HepG2 (cell line): Measurements from ENCODE around the gene ZNF189. TPM values are rescaled to one million over a fixed set of nuclear protein-coding genes. Genes with fewer than 3 reads are reported as not detected.

Source experiments
- ATAC-seq: fragments of 200-7000 bp; cut with Tn5 transposase; 3 replicates; pipeline ENCODE4 v1.9.1; 2020; ENCODE audit warnings: mild to moderate bottlenecking, moderate library complexity
- BruUV-seq: library from RNA; stranded (reverse); fragments of 400-500 nt; replicated peaks from 2 replicates; lab custom pipeline; 2021; lab: Mats Ljungman, UMichigan
- CTCF ChIA-PET: fragments of 300-600 bp; formaldehyde crosslinking; extraction: SDS; loops from one replicate; lab custom pipeline; 2021; ENCODE audit warnings: low total read pairs, inconsistent platforms, low intra/inter-chr PET ratio; lab: Yijun Ruan, JAX
- POLR2A ChIA-PET: fragments of 350-600 bp; sonication (Branson Sonifier 250); formaldehyde crosslinking; loops from one replicate; lab custom pipeline; 2020; ENCODE audit warnings: antibody characterized with exemption, inconsistent platforms; lab: Yijun Ruan, JAX
- DNase-seq: peaks from one replicate; pipeline ENCODE4 v3.0.0-alpha.2; 2015; ENCODE audit warnings: low spot score
- FAIRE-seq: peaks from 3 replicates; lab custom pipeline; 2011; peaks lifted over from hg19 to GRCh38; lab: Jason Lieb, UNC
- H2AFZ ChIP-seq: one replicate; pipeline ENCODE4 v1.6.1; 2011; ENCODE audit warnings: low read length, inconsistent platforms
- H3K27ac ChIP-seq: fragments of 300-600 bp; 3 replicates; pipeline ENCODE4 v1.8.0; 2011; ENCODE audit warnings: mixed run types, mild to moderate bottlenecking, mixed read lengths, low read length, inconsistent platforms; ENCODE audit not compliant: insufficient read depth; ENCODE audit errors: extremely low read length
- H3K27me3 ChIP-seq, 2 experiments: fragments of 200-600 bp in 1 of 2; 2 replicates in 1 of 2; 3 replicates in 1 of 2; pipeline versions ENCODE4 v1.6.0 to v1.8.0; 2011; ENCODE audit warnings: low read length in 2 of 2, mild to moderate bottlenecking in 2 of 2, moderate library complexity in 2 of 2, inconsistent platforms in 1 of 2; ENCODE audit not compliant: insufficient read depth in 2 of 2, control insufficient read depth in 1 of 2
- H3K36me3 ChIP-seq, 2 experiments: fragments of 200-600 bp in 1 of 2; replicated peaks in 1 of 2; 2 replicates in 1 of 2; 3 replicates in 1 of 2; pipeline versions ENCODE4 v1.5.1 to v1.8.0; 2011; ENCODE audit warnings: low read length in 2 of 2, inconsistent platforms in 1 of 2; ENCODE audit not compliant: insufficient read depth in 2 of 2, control insufficient read depth in 1 of 2
- H3K4me1 ChIP-seq: 2 replicates; pipeline ENCODE4 v1.5.1; 2012; ENCODE audit warnings: low read length, inconsistent platforms; ENCODE audit not compliant: insufficient read depth
- H3K4me2 ChIP-seq: 2 replicates; pipeline ENCODE4 v1.6.0; 2011; ENCODE audit warnings: low read depth, low read length, inconsistent platforms
- H3K4me3 ChIP-seq, 3 experiments: fragments of 200-600 bp in 1 of 3; sonication (generic), shearing (Covaris generic) in 1 of 3; replicated peaks in 1 of 3; 2 replicates each; pipeline ENCODE4 v1.5.1; 2011 to 2016; ENCODE audit warnings: low read length in 3 of 3, inconsistent platforms in 2 of 3, low read depth in 2 of 3, mild to moderate bottlenecking in 2 of 3, control low read depth in 1 of 3, mixed read lengths in 1 of 3; ENCODE audit not compliant: insufficient read depth in 1 of 3
- H3K79me2 ChIP-seq: one replicate; pipeline ENCODE4 v1.6.1; 2011; ENCODE audit warnings: low read length, inconsistent platforms; ENCODE audit not compliant: insufficient read depth
- H3K9ac ChIP-seq: 2 replicates; pipeline ENCODE4 v1.6.0; 2011; ENCODE audit warnings: mild to moderate bottlenecking, low read depth, low read length, inconsistent platforms; ENCODE audit not compliant: insufficient read depth
- H3K9me3 ChIP-seq: 2 replicates; pipeline ENCODE4 v1.5.1; 2012; ENCODE audit warnings: mild to moderate bottlenecking, low read length
- H4K20me1 ChIP-seq: 2 replicates; pipeline ENCODE4 v1.6.0; 2011; ENCODE audit warnings: inconsistent platforms, mild to moderate bottlenecking, low read length, moderate library complexity; ENCODE audit not compliant: insufficient read depth
- AHR ChIP-seq: IDR thresholded peaks from 2 replicates; pipeline ENCODE4 v1.6.1; 2018; ENCODE audit warnings: missing genetic modification reagents, missing compliant biosample characterization
- BRF2 ChIP-seq: sonication (generic); formaldehyde crosslinking; IDR thresholded peaks from 2 replicates; pipeline ENCODE4 v1.8.1; 2022; ENCODE audit warnings: mild to moderate bottlenecking, missing genetic modification reagents
- CCDC6 ChIP-seq: sonication (generic); formaldehyde crosslinking; IDR thresholded peaks from 2 replicates; pipeline ENCODE4 v1.8.1; 2022; ENCODE audit warnings: mild to moderate bottlenecking, missing genetic modification reagents, moderate library complexity
- DMAP1 ChIP-seq: IDR thresholded peaks from 2 replicates; pipeline ENCODE4 v1.6.1; 2016
- DR1 ChIP-seq: sonication (generic); formaldehyde crosslinking; IDR thresholded peaks from 2 replicates; pipeline ENCODE4 v1.8.0; 2021; ENCODE audit warnings: mild to moderate bottlenecking, missing genetic modification reagents, inconsistent platforms
- FOXM1 ChIP-seq: sonication (generic); formaldehyde crosslinking; IDR thresholded peaks from 2 replicates; pipeline ENCODE4 v1.5.0; 2020; ENCODE audit warnings: missing genetic modification reagents
- HES4 ChIP-seq: sonication (generic); formaldehyde crosslinking; IDR thresholded peaks from 2 replicates; pipeline ENCODE4 v1.9.0; 2021; ENCODE audit warnings: mild to moderate bottlenecking, missing genetic modification reagents, borderline replicate concordance
- KDM3A ChIP-seq: IDR thresholded peaks from 2 replicates; pipeline ENCODE4 v1.6.1; 2018; ENCODE audit warnings: low read depth, missing compliant biosample characterization
- KLF9 ChIP-seq: IDR thresholded peaks from 2 replicates; pipeline ENCODE4 v1.6.1; 2016; ENCODE audit warnings: low read depth
- NCOA1 ChIP-seq: sonication (generic); formaldehyde crosslinking; IDR thresholded peaks from 2 replicates; pipeline ENCODE4 v1.9.0; 2021; ENCODE audit warnings: missing genetic modification reagents
- PRMT3 ChIP-seq: sonication (generic); formaldehyde crosslinking; IDR thresholded peaks from 2 replicates; pipeline ENCODE4 v1.8.1; 2022; ENCODE audit warnings: low read depth, mild to moderate bottlenecking, moderate library complexity, missing genetic modification reagents, borderline replicate concordance
- RFXAP ChIP-seq: sonication (generic); formaldehyde crosslinking; IDR thresholded peaks from 2 replicates; pipeline ENCODE4 v1.4.0; 2020; ENCODE audit warnings: missing genetic modification reagents, borderline replicate concordance
- SSRP1 ChIP-seq: IDR thresholded peaks from 2 replicates; pipeline ENCODE4 v1.6.1; 2016; ENCODE audit warnings: control low read depth
- TBX3 ChIP-seq: fragments of 450-650 bp; IDR thresholded peaks from 2 replicates; pipeline ENCODE4 v1.6.1; 2017; ENCODE audit warnings: antibody characterized with exemption, mild to moderate bottlenecking, inconsistent platforms, borderline replicate concordance
- TCF7L2 ChIP-seq: IDR thresholded peaks from 2 replicates; pipeline ENCODE4 v1.6.1; 2011; ENCODE audit warnings: mild to moderate bottlenecking, low read depth, low read length, moderate library complexity
- TGIF2 ChIP-seq: IDR thresholded peaks from 2 replicates; pipeline ENCODE4 v1.6.1; 2016; ENCODE audit warnings: control low read depth, missing compliant biosample characterization
- TP53 ChIP-seq: sonication (generic); formaldehyde crosslinking; conservative IDR thresholded peaks from 2 replicates; pipeline ENCODE4 v1.4.0; 2020; ENCODE audit warnings: missing genetic modification reagents
- ZFP82 ChIP-seq: sonication (generic); formaldehyde crosslinking; IDR thresholded peaks from 2 replicates; pipeline ENCODE4 v1.5.1; 2020; ENCODE audit warnings: mild to moderate bottlenecking, missing genetic modification reagents, borderline replicate concordance
- ZKSCAN5 ChIP-seq: sonication (generic); formaldehyde crosslinking; IDR thresholded peaks from 2 replicates; pipeline ENCODE4 v1.5.1; 2020; ENCODE audit warnings: mild to moderate bottlenecking, missing genetic modification reagents
- ZNF101 ChIP-seq: sonication (generic); formaldehyde crosslinking; IDR thresholded peaks from 2 replicates; pipeline ENCODE4 v1.4.0; 2020; ENCODE audit warnings: mild to moderate bottlenecking, low read depth, missing genetic modification reagents, borderline replicate concordance
- ZNF335 ChIP-seq: sonication (generic); formaldehyde crosslinking; IDR thresholded peaks from 2 replicates; pipeline ENCODE4 v1.4.0; 2020; ENCODE audit warnings: missing genetic modification reagents
- ZNF337 ChIP-seq: sonication (generic); formaldehyde crosslinking; IDR thresholded peaks from 2 replicates; pipeline ENCODE4 v1.5.1; 2020; ENCODE audit warnings: missing genetic modification reagents, low read depth, mild to moderate bottlenecking, borderline replicate concordance
- ZNF34 ChIP-seq: sonication (generic); formaldehyde crosslinking; IDR thresholded peaks from 2 replicates; pipeline ENCODE4 v1.4.0; 2020; ENCODE audit warnings: mild to moderate bottlenecking, missing genetic modification reagents, borderline replicate concordance
- ZNF414 ChIP-seq: sonication (generic); formaldehyde crosslinking; IDR thresholded peaks from 2 replicates; pipeline ENCODE4 v1.5.0; 2020; ENCODE audit warnings: missing genetic modification reagents
- ZNF552 ChIP-seq: sonication (generic); formaldehyde crosslinking; IDR thresholded peaks from 2 replicates; pipeline ENCODE4 v1.9.0; 2022; ENCODE audit warnings: missing genetic modification reagents, mild to moderate bottlenecking, borderline replicate concordance
- ZNF563 ChIP-seq: sonication (generic); formaldehyde crosslinking; IDR thresholded peaks from 2 replicates; pipeline ENCODE4 v1.8.0; 2022; ENCODE audit warnings: mild to moderate bottlenecking, moderate library complexity, missing genetic modification reagents
- ZNF572 ChIP-seq: sonication (generic); formaldehyde crosslinking; IDR thresholded peaks from 2 replicates; pipeline ENCODE4 v1.5.1; 2020; ENCODE audit warnings: mild to moderate bottlenecking, missing genetic modification reagents
- WGBS: methylation state at CpG from one replicate; pipeline ENCODE4 v1.1.6; 2017; ENCODE audit warnings: low lambda C conversion rate; 5-methylcytosine and 5-hydroxymethylcytosine counted together
- in situ Hi-C: cut with HindIII; loops from 2 replicates; pipeline ENCODE4 v1.10.0; 2017; ENCODE audit warnings: low pct_unique_long_range_greater_than_20kb; ENCODE audit not compliant: extremely low pct_ligation_motif_present
- intact Hi-C: fragments of 100-400 bp; cut with micrococcal nuclease; formaldehyde crosslinking; loops from one replicate; pipeline ENCODE4 v1.10.0; 2022; ENCODE audit not compliant: unreplicated experiment
- polyA plus RNA-seq, 8 experiments: library from polyadenylated mRNA; depleted of rRNA in 3 of 8; stranded (reverse) in 7 of 8; unstranded in 1 of 8; fragments of >200 nt; fragmentation: Illumina TruSeq in 4 of 8; extraction: Trizol in 4 of 8; gene quantifications; 2 replicates each; pipeline versions ENCODE4 v1.2.1 to v1.2.3, GENCODE V29; 2011 to 2016; ENCODE audit warnings: low read depth in 4 of 8, missing spikeins in 1 of 8, mixed read lengths in 1 of 8; ENCODE audit not compliant: insufficient read depth in 1 of 8
- total RNA-seq, 5 experiments: library from RNA; depleted of rRNA; stranded (reverse); fragments of >200 nt; fragmentation: Illumina TruSeq; extraction: Trizol; gene quantifications; 2 replicates each; pipeline ENCODE4 v1.2.3, GENCODE V29; 2016; ENCODE audit warnings: low read depth in 1 of 5

ZNF189 gene
- total and polyA plus RNA-seq, 2 of the 13 experiments (the other 11 are each of a cell fraction or from before 2014, with no cell fraction given): 8.4 to 50.0 TPM

GRCh38 chr9:101432740-101433139, 34.1 kb downstream of the ZNF189 start:
- Histone ChIP-seq H3K27ac (peak overlapping the region; percentile 71), H3K4me2 (peak overlapping the region; percentile 59), H3K4me1 (peaks cover 86% of the 10 kb centered on the region), H3K4me3 (peak overlapping the region in 2 of 3 experiments; percentile 21 to 32; a peak in 2 of 6 replicates), H3K27me3 (no peaks in the 10 kb centered on the region), H3K9ac (no peak overlapping the region), H3K36me3 (no peaks in the 10 kb centered on the region), H2AFZ (no peak overlapping the region), H4K20me1 (no peaks in the 10 kb centered on the region), H3K9me3 (no peaks in the 10 kb centered on the region), H3K79me2 (no peaks in the 10 kb centered on the region)
- 45% methylated on average over 1 of the region's 1 CpG for WGBS
- FAIRE-seq (no peak), DNase-seq (no peak), ATAC-seq (peak; percentile 29)
- no TSS peak for BruUV-seq
- CTCF ChIA-PET: no interaction called here
- intact Hi-C loops (loop anchor here (1.0 kb wide), 1 partner anchor 11 kb away; no protein-coding TSS in a partner anchor), in situ Hi-C loops (no loop called here)
- POLR2A ChIA-PET: interaction anchor here (1.4 to 4.0 kb wide), 3 partner anchors 13 to 78 kb away, joined by 4 to 23 read pairs (median 9); partner anchors contain the start of genes MRPL50 and ZNF189
- TF ChIP-seq SSRP1 (CRISPR knock-in tag) (peak; percentile 19; the same call in 1 of the 2 replicates), ZNF563 (CRISPR knock-in tag) (no peak), ZNF552 (CRISPR knock-in tag) (no peak), KLF9 (CRISPR knock-in tag) (no peak), ZKSCAN5 (CRISPR knock-in tag) (no peak), FOXM1 (CRISPR knock-in tag) (no peak), DMAP1 (CRISPR knock-in tag) (no peak), TCF7L2 (no peak), DR1 (CRISPR knock-in tag) (no peak), ZNF335 (CRISPR knock-in tag) (0 out of 2 replicates have a peak, but pooled peaks have one; percentile 2), ZNF414 (CRISPR knock-in tag) (0 out of 2 replicates have a peak, but pooled peaks have one; percentile 4), BRF2 (CRISPR knock-in tag) (no peak), ZNF101 (no peak), KDM3A (CRISPR knock-in tag) (no peak), CCDC6 (no peak), ZNF34 (CRISPR knock-in tag) (no peak), ZNF337 (CRISPR knock-in tag) (no peak), AHR (CRISPR knock-in tag) (no peak), TGIF2 (no peak), PRMT3 (CRISPR knock-in tag) (no peak), ZNF572 (CRISPR knock-in tag) (no peak), HES4 (no peak), TBX3 (no peak), TP53 (no peak), NCOA1 (0 out of 2 replicates have a peak, but pooled peaks have one; percentile 9), RFXAP (no peak), ZFP82 (CRISPR knock-in tag) (0 out of 2 replicates have a peak, but pooled peaks have one; percentile 15)
